Loucy (cell line): ENCODE data around the gene KCNMA1.

Source experiments
- H2AFZ ChIP-seq: fragments of 200-600 bp; sonication (generic); 2 replicates; pipeline ENCODE4 v1.6.0; 2016; ENCODE audit warnings: antibody characterized with exemption, mild to moderate bottlenecking, low read length, moderate library complexity
- H3F3A ChIP-seq: fragments of 200-600 bp; 2 replicates; pipeline ENCODE4 v1.6.0; 2016; ENCODE audit warnings: antibody characterized with exemption, low read depth, mild to moderate bottlenecking
- H3K27me3 ChIP-seq: fragments of 200-600 bp; sonication (generic); 2 replicates; pipeline ENCODE4 v1.6.1; 2014; ENCODE audit warnings: low read length, mild to moderate bottlenecking; ENCODE audit not compliant: insufficient read depth, poor library complexity, severe bottlenecking
- H3K36me3 ChIP-seq: fragments of 200-600 bp; sonication (generic); 2 replicates; pipeline ENCODE4 v1.6.1; 2016; ENCODE audit warnings: low read length; ENCODE audit not compliant: insufficient read depth
- H3K4me1 ChIP-seq: fragments of 200-600 bp; sonication (generic); 2 replicates; pipeline ENCODE4 v1.5.1; 2014; ENCODE audit warnings: low read length, mild to moderate bottlenecking; ENCODE audit not compliant: insufficient read depth, poor library complexity, severe bottlenecking
- H3K4me2 ChIP-seq: fragments of 200-600 bp; sonication (generic); 2 replicates; pipeline ENCODE4 v1.6.0; 2014; ENCODE audit warnings: antibody characterized with exemption, low read length, low read depth, mild to moderate bottlenecking; ENCODE audit not compliant: poor library complexity, severe bottlenecking
- H3K4me3 ChIP-seq: fragments of 200-600 bp; sonication (generic); 2 replicates; pipeline ENCODE4 v1.5.1; 2014; ENCODE audit warnings: low read length, mild to moderate bottlenecking, mixed read lengths; ENCODE audit not compliant: poor library complexity, severe bottlenecking
- H3K79me2 ChIP-seq: fragments of 200-600 bp; sonication (generic); 2 replicates; pipeline ENCODE4 v1.6.1; 2014; ENCODE audit warnings: low read length; ENCODE audit not compliant: insufficient read depth
- H3K9ac ChIP-seq: fragments of 200-600 bp; sonication (generic); 2 replicates; pipeline ENCODE4 v1.6.0; 2014; ENCODE audit warnings: mild to moderate bottlenecking, low read depth, low read length, moderate library complexity; ENCODE audit not compliant: poor library complexity, severe bottlenecking
- H3K9me2 ChIP-seq: fragments of 200-600 bp; sonication (generic); replicated peaks from 2 replicates; pipeline ENCODE4 v1.6.1; 2016; ENCODE audit warnings: low read depth, low read length, mixed read lengths
- H3K9me3 ChIP-seq: fragments of 200-600 bp; sonication (generic); 2 replicates; pipeline ENCODE4 v1.6.1; 2014; ENCODE audit warnings: mild to moderate bottlenecking, antibody characterized with exemption, low read length, low read depth; ENCODE audit not compliant: insufficient read depth
- H4K20me1 ChIP-seq: fragments of 200-600 bp; sonication (generic); 2 replicates; pipeline ENCODE4 v1.6.0; 2014; ENCODE audit warnings: antibody characterized with exemption, low read length, mild to moderate bottlenecking; ENCODE audit not compliant: insufficient read depth, poor library complexity, severe bottlenecking
- EZH2phosphoT487 ChIP-seq: fragments of 200-600 bp; IDR thresholded peaks from 2 replicates; pipeline ENCODE4 v1.6.1; 2018; ENCODE audit warnings: antibody characterized with exemption, mild to moderate bottlenecking, moderate library complexity, borderline replicate concordance
- TF ChIP-seq, protein P1 (sequence below): fragments of 200-600 bp; sonication (generic); conservative IDR thresholded peaks from 2 replicates; pipeline ENCODE4 v1.5.1; 2014; ENCODE audit warnings: mild to moderate bottlenecking, antibody characterized with exemption, low read length

KCNMA1 gene

GRCh38 chr10:77223526-77224460 is 413.8 kb downstream of the KCNMA1 start:
- Histone ChIP-seq H3K27me3 (no peaks in the 10 kb centered on the region), H3K9me3 (no peaks in the 10 kb centered on the region), H3K79me2 (no peaks in the 10 kb centered on the region), H3K4me2 (no peak overlapping the region), H3K4me1 (no peaks in the 10 kb centered on the region), H3K4me3 (no peak overlapping the region), H3F3A (no peaks in the 10 kb centered on the region), H2AFZ (no peak overlapping the region), H3K9me2 (no peaks in the 10 kb centered on the region), H3K36me3 (no peaks in the 10 kb centered on the region), H4K20me1 (no peaks in the 10 kb centered on the region), H3K9ac (no peak overlapping the region)
- no peak for TF ChIP-seq EZH2phosphoT487
- TF ChIP-seq, protein P1, sequence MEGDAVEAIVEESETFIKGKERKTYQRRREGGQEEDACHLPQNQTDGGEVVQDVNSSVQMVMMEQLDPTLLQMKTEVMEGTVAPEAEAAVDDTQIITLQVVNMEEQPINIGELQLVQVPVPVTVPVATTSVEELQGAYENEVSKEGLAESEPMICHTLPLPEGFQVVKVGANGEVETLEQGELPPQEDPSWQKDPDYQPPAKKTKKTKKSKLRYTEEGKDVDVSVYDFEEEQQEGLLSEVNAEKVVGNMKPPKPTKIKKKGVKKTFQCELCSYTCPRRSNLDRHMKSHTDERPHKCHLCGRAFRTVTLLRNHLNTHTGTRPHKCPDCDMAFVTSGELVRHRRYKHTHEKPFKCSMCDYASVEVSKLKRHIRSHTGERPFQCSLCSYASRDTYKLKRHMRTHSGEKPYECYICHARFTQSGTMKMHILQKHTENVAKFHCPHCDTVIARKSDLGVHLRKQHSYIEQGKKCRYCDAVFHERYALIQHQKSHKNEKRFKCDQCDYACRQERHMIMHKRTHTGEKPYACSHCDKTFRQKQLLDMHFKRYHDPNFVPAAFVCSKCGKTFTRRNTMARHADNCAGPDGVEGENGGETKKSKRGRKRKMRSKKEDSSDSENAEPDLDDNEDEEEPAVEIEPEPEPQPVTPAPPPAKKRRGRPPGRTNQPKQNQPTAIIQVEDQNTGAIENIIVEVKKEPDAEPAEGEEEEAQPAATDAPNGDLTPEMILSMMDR: no peak

- Histone ChIP-seq H3K9ac (no peak overlapping the region), H2AFZ (no peak overlapping the region), H3K9me3 (no peaks in the 10 kb centered on the region), H3K79me2 (no peaks in the 10 kb centered on the region), H4K20me1 (no peaks in the 10 kb centered on the region), H3K4me3 (no peak overlapping the region), H3K36me3 (no peaks in the 10 kb centered on the region), H3K4me2 (no peak overlapping the region), H3F3A (no peaks in the 10 kb centered on the region), H3K9me2 (no peaks in the 10 kb centered on the region), H3K27me3 (no peaks in the 10 kb centered on the region), H3K4me1 (no peaks in the 10 kb centered on the region)
- TF ChIP-seq, protein P1: no peak
- no peak for TF ChIP-seq EZH2phosphoT487
Measured at GRCh38 chr10:77220150-77220549, 417.5 kb downstream of the KCNMA1 start.

- Histone ChIP-seq H3K4me1 (peaks cover 6% of the 10 kb centered on the region), H3K4me2 (no peak overlapping the region), H3K4me3 (no peak overlapping the region), H3K27me3 (no peaks in the 10 kb centered on the region), H3K79me2 (no peaks in the 10 kb centered on the region), H3K9me2 (no peaks in the 10 kb centered on the region), H3K9ac (no peak overlapping the region), H3F3A (no peaks in the 10 kb centered on the region), H3K9me3 (no peaks in the 10 kb centered on the region), H2AFZ (no peak overlapping the region), H3K36me3 (no peaks in the 10 kb centered on the region), H4K20me1 (no peaks in the 10 kb centered on the region)
- TF ChIP-seq EZH2phosphoT487: no peak
- TF ChIP-seq, protein P1: no peak
Measured at GRCh38 chr10:77219046-77219445, 418.6 kb downstream of the KCNMA1 start.
